Neural cell (in vitro differentiated cells): ENCODE results near the gene CELF5.

ENCODE experiments used
- CTCF ChIP-seq: fragments of 450-650 bp; IDR thresholded peaks from 2 replicates; pipeline ENCODE4 v1.5.1; 2014; ENCODE audit warnings: antibody characterized with exemption, mild to moderate bottlenecking, moderate library complexity; ENCODE audit not compliant: poor library complexity, severe bottlenecking
- EP300 ChIP-seq: fragments of 450-650 bp; conservative IDR thresholded peaks from 2 replicates; pipeline ENCODE4 v1.6.1; 2014; ENCODE audit warnings: antibody characterized with exemption, mild to moderate bottlenecking, moderate library complexity; ENCODE audit not compliant: poor library complexity, severe bottlenecking
- EZH2 ChIP-seq: fragments of 200-600, 300-800 bp; shearing (Covaris generic), sonication (generic); IDR thresholded peaks from 2 replicates; pipeline ENCODE4 v1.6.1; 2014; ENCODE audit warnings: antibody characterized with exemption, low read length, borderline replicate concordance, mild to moderate bottlenecking; ENCODE audit not compliant: insufficient read depth, poor library complexity, severe bottlenecking
- POLR2AphosphoS5 ChIP-seq: IDR thresholded peaks from 2 replicates; pipeline ENCODE4 v1.6.1; 2012
- SMC3 ChIP-seq: fragments of 450-650 bp; conservative IDR thresholded peaks from 2 replicates; pipeline ENCODE4 v1.6.1; 2014; ENCODE audit warnings: antibody characterized with exemption, mild to moderate bottlenecking, moderate library complexity; ENCODE audit not compliant: poor library complexity
- TAF1 ChIP-seq: IDR thresholded peaks from 2 replicates; pipeline ENCODE4 v1.6.1; 2012; ENCODE audit warnings: low read depth

GRCh38 chr19:3252650-3253049 is 28.2 kb downstream of the CELF5 start:
- TF ChIP-seq CTCF (no peak), POLR2AphosphoS5 (no peak), EZH2 (no peak), EP300 (no peak), SMC3 (no peak), TAF1 (no peak)
